ENCODE data around the gene FES. TPM values are rescaled to one million over a fixed set of nuclear protein-coding genes. Genes with fewer than 3 reads are reported as not detected.

FES gene
- total RNA-seq, 4 donors from 2014 or later: 5.3 to 13.5 (median 10.1) TPM

GRCh38 chr15:90881978-90882721, 2.2 kb upstream of the FES start:
- H3K36me3 ChIP-seq: peaks cover 0 to 55% of the 10 kb centered on the region in 2 donors
- H3K4me3 ChIP-seq: no peak overlapping the region
- ATAC-seq (no peak), DNase-seq (no peak)
- in situ Hi-C loops (cut with MboI; ENCODE audit: low sequenced_read_pairs in 4 of 4) (loop anchor here (25.0 kb wide), 3 partner anchors 170 to 570 kb away; partner anchors contain the start of gene BLM (in 2 of the 4)), intact Hi-C loops (cut with DNase I; ENCODE audit: low total_unique reads) (loop anchor here (10.0 kb wide), 1 partner anchor 557 kb away; no protein-coding TSS in a partner anchor)
- H3K27me3 ChIP-seq: no peaks in the 10 kb centered on the region
- no peak for TF ChIP-seq POLR2A (IDR thresholded peaks at IDR 0.05)
- TF ChIP-seq CTCF (IDR thresholded peaks at IDR 0.05 in 4 of 5, conservative IDR thresholded peaks at IDR 0.05 in 1 of 5): no peak
- no peaks in the 10 kb centered on the region for H3K9me3 ChIP-seq
- peak overlapping the region in 3 of 4 donors; percentile 86 to 90 (median 88) for H3K27ac ChIP-seq
- peaks cover 7 to 8% of the 10 kb centered on the region in 2 donors for H3K4me1 ChIP-seq

- DNase-seq: no peak
- Histone ChIP-seq H3K36me3 (peaks cover 0 to 47% of the 10 kb centered on the region in 2 donors), H3K4me1 (peaks cover 7 to 8% of the 10 kb centered on the region in 2 donors), H3K27ac (peak overlapping the region; percentile 86 to 90 (median 88)), H3K4me3 (peak overlapping the region in 1 of 4 donors; percentile 67), H3K9me3 (no peaks in the 10 kb centered on the region), H3K27me3 (no peaks in the 10 kb centered on the region)
- intact Hi-C loops (cut with DNase I; ENCODE audit: low total_unique reads): loop anchor here (10.0 kb wide), 1 partner anchor 558 kb away; no protein-coding TSS in a partner anchor
- in situ Hi-C loops (cut with MboI; ENCODE audit: low sequenced_read_pairs in 4 of 4): loop anchor here (25.0 kb wide), 3 partner anchors 171 to 571 kb away; partner anchors contain the start of gene BLM (in 2 of the 4)
- TF ChIP-seq POLR2A (IDR thresholded peaks at IDR 0.05): no peak
- no peak for TF ChIP-seq CTCF (IDR thresholded peaks at IDR 0.05 in 4 of 5, conservative IDR thresholded peaks at IDR 0.05 in 1 of 5)
- ATAC-seq: no peak
These were observed 1.4 kb upstream of the FES start for GRCh38 chr15:90882781-90883525.

DNA sequence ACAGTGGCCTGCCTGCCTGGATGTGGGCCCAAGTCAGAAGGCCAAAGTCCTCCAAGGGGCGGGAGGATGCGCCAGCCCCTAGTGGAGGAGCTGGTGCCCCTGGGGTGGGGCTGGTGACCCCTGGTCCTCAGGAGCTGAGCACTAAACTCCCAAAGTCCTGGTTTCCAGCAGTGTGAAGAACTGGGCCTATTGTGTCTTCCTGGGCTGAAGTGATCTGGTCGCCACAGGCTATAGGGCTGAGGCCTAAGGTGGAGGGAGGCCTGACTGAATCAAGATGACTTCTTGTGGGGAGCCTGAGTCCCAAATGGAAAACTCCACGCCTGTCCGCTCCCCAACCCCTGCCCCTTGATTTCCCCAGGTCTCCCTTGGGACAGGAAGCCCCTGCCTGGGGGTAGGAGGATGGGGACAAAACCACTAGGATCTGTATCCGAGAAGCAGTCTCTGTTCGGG, 753 bp upstream of the FES start:
- intact Hi-C loops (cut with DNase I; ENCODE audit: low total_unique reads) (loop anchor here (10.0 kb wide), 1 partner anchor 559 kb away; no protein-coding TSS in a partner anchor), in situ Hi-C loops (cut with MboI; ENCODE audit: low sequenced_read_pairs in 4 of 4) (loop anchor here (25.0 kb wide), 3 partner anchors 171 to 571 kb away; partner anchors contain the start of gene BLM (in 2 of the 4))
- DNase-seq: peak in 1 of 2 donors; percentile 11
- Histone ChIP-seq H3K27me3 (no peaks in the 10 kb centered on the region), H3K27ac (peak overlapping the region; percentile 86 to 90 (median 88)), H3K4me3 (peak overlapping the region; percentile 57 to 67 (median 62)), H3K36me3 (peaks cover 0 to 41% of the 10 kb centered on the region in 2 donors), H3K9me3 (no peaks in the 10 kb centered on the region), H3K4me1 (peaks cover 7 to 8% of the 10 kb centered on the region in 2 donors)
- no peak for TF ChIP-seq CTCF (IDR thresholded peaks at IDR 0.05 in 4 of 5, conservative IDR thresholded peaks at IDR 0.05 in 1 of 5)
- TF ChIP-seq POLR2A (IDR thresholded peaks at IDR 0.05): no peak
- no peak for ATAC-seq

- in situ Hi-C loops (cut with MboI; ENCODE audit: low sequenced_read_pairs in 4 of 4): loop anchor here (5.0 to 25.0 kb wide), 5 partner anchors 173 to 573 kb away; partner anchors contain the start of gene BLM (in 2 of the 4)
- peaks cover 7 to 8% of the 10 kb centered on the region in 2 donors for H3K4me1 ChIP-seq
- no peak for ATAC-seq
These were observed 571 bp downstream of the FES start for GRCh38 chr15:90884719-90885431.

More at GRCh38 chr15:90884719-90885431, 571 bp downstream of the FES start:
- DNase-seq: no peak
- no peaks in the 10 kb centered on the region for H3K27me3 ChIP-seq
- H3K4me3 ChIP-seq: peak overlapping the region; percentile 57 to 67 (median 62)
- no peaks in the 10 kb centered on the region for H3K9me3 ChIP-seq
- intact Hi-C loops (cut with DNase I; ENCODE audit: low total_unique reads): loop anchor here (5.0 to 10.0 kb wide), 2 partner anchors 193 to 560 kb away; no protein-coding TSS in a partner anchor
- H3K36me3 ChIP-seq: peaks cover 0 to 27% of the 10 kb centered on the region in 2 donors
- H3K27ac ChIP-seq: peak overlapping the region; percentile 86 to 90 (median 88)
- TF ChIP-seq CTCF (IDR thresholded peaks at IDR 0.05 in 4 of 5, conservative IDR thresholded peaks at IDR 0.05 in 1 of 5) (no peak), POLR2A (IDR thresholded peaks at IDR 0.05) (no peak)

All from gastrocnemius medialis (tissue), 4 donors.